Measurements from ENCODE around the gene HLA-C.
"Not testable (repeated sequence)": the region's sequence is repeated elsewhere in the genome, so short reads cannot be mapped to it uniquely, and the experiment has no call there.

Gene HLA-C

GRCh38 chr6:31265926-31266325 lies 6.0 kb downstream of the HLA-C start:
- H3K4me3 ChIP-seq (replicated peaks; ENCODE audit: low read depth, low read length), result no peak overlapping the region
- no peak for DNase-seq (ENCODE audit: low read depth)
- TF ChIP-seq, protein P1, sequence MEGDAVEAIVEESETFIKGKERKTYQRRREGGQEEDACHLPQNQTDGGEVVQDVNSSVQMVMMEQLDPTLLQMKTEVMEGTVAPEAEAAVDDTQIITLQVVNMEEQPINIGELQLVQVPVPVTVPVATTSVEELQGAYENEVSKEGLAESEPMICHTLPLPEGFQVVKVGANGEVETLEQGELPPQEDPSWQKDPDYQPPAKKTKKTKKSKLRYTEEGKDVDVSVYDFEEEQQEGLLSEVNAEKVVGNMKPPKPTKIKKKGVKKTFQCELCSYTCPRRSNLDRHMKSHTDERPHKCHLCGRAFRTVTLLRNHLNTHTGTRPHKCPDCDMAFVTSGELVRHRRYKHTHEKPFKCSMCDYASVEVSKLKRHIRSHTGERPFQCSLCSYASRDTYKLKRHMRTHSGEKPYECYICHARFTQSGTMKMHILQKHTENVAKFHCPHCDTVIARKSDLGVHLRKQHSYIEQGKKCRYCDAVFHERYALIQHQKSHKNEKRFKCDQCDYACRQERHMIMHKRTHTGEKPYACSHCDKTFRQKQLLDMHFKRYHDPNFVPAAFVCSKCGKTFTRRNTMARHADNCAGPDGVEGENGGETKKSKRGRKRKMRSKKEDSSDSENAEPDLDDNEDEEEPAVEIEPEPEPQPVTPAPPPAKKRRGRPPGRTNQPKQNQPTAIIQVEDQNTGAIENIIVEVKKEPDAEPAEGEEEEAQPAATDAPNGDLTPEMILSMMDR (IDR thresholded peaks at IDR 0.05; ENCODE audit: low read length, missing control alignments), result no peak

- not testable (repeated sequence) for DNase-seq (ENCODE audit: low read depth)
These were observed 8.5 kb downstream of the HLA-C start for GRCh38 chr6:31263346-31263933.

DNA sequence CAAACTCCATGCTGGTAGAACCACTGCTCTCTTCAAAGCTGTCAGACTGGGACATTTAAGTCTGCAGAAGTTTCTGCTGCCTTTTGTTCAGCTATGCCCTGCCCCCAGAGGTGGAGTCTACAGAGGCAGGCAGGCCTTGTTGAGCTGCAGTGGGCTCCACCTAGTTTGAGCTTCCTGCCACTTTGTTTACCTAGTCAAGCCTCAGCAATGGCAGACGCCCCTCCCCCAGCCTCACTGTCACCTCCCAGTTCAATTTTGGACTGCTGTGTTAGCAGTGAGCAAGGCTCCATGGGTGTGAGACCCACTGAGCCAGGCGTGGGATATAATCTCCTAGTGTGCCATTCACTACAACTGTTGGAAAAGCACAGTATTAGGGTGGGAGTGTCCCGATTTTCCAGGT lies 11.9 kb downstream of the HLA-C start:
- not testable (repeated sequence) for H3K4me3 ChIP-seq (replicated peaks; ENCODE audit: low read depth, low read length); DNase-seq (ENCODE audit: low read depth)

More at GRCh38 chr6:31263346-31263933, 8.5 kb downstream of the HLA-C start:
- not testable (repeated sequence) for H3K4me3 ChIP-seq (replicated peaks; ENCODE audit: low read depth, low read length)

DNA sequence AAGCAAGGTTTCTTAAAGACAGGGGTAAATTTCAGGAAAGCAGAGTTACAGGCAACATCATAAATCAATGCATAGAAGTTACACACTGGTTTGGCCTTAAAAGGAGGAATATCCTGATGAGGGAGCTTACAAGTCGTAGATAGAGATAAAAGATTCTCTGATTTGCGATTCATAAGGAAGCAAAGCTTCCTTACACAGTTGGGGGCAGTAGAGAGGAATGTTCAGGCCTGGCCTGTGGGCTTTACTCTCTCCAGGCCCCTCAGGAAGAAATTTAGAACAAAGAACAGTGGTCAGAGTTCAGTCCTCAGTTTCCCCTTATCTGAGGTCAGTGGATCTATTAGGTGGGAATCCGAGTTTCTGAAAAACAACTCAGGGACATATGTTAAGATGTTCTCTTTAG lies 19.3 kb downstream of the HLA-C start:
- DNase-seq (ENCODE audit: low read depth), result no peak
- TF ChIP-seq, protein P1 (IDR thresholded peaks at IDR 0.05; ENCODE audit: low read length, missing control alignments), result no peak
- no peak overlapping the region for H3K4me3 ChIP-seq (replicated peaks; ENCODE audit: low read depth, low read length)

GRCh38 chr6:31251261-31251660 lies 20.6 kb downstream of the HLA-C start:
- DNase-seq (ENCODE audit: low read depth), result no peak
- TF ChIP-seq, protein P1 (IDR thresholded peaks at IDR 0.05; ENCODE audit: low read length, missing control alignments), result no peak
- H3K4me3 ChIP-seq (replicated peaks; ENCODE audit: low read depth, low read length), result no peak overlapping the region

DNA sequence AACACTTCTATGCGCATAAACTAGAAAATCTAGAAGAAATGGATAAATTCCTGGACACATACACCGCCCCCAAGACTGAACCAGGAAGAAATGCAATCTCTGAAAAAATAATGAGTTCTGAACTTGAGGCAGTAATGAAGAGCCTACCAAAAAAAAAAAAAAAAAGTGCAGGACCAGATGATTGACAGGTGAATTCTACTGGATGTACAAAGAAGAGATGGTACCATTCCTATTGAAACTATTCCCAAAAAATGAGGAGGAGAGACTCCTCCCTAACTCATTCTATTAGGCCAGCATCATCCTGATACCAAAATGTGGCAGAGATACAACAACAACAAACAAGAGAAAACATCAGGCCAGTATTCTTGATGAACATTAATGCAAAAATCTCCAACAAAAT lies 22.7 kb downstream of the HLA-C start:
- TF ChIP-seq, protein P1 (IDR thresholded peaks at IDR 0.05; ENCODE audit: low read length, missing control alignments), result no peak
- no peak for DNase-seq (ENCODE audit: low read depth)
- no peak overlapping the region for H3K4me3 ChIP-seq (replicated peaks; ENCODE audit: low read depth, low read length)

- DNase-seq (ENCODE audit: low read depth), result no peak
- TF ChIP-seq, protein P1 (IDR thresholded peaks at IDR 0.05; ENCODE audit: low read length, missing control alignments), result no peak
- no peak overlapping the region for H3K4me3 ChIP-seq (replicated peaks; ENCODE audit: low read depth, low read length)
These were observed 24.1 kb downstream of the HLA-C start for GRCh38 chr6:31247813-31248212.

GRCh38 chr6:31246051-31246521 lies 25.8 kb downstream of the HLA-C start:
- no peak overlapping the region for H3K4me3 ChIP-seq (replicated peaks; ENCODE audit: low read depth, low read length)
- DNase-seq (ENCODE audit: low read depth), result peak; percentile 51
- TF ChIP-seq, protein P1 (IDR thresholded peaks at IDR 0.05; ENCODE audit: low read length, missing control alignments), result no peak

Measured in fibroblast of pulmonary artery (primary cell).